GM21786 (cell line): Measurements from ENCODE around the gene RBM19.

Source experiments
- ATAC-seq: cut with Tn5 transposase; IDR thresholded peaks from one replicate; pipeline ENCODE4 v1.9.1; 2021; ENCODE audit not compliant: unreplicated experiment

The RBM19 gene

DNA sequence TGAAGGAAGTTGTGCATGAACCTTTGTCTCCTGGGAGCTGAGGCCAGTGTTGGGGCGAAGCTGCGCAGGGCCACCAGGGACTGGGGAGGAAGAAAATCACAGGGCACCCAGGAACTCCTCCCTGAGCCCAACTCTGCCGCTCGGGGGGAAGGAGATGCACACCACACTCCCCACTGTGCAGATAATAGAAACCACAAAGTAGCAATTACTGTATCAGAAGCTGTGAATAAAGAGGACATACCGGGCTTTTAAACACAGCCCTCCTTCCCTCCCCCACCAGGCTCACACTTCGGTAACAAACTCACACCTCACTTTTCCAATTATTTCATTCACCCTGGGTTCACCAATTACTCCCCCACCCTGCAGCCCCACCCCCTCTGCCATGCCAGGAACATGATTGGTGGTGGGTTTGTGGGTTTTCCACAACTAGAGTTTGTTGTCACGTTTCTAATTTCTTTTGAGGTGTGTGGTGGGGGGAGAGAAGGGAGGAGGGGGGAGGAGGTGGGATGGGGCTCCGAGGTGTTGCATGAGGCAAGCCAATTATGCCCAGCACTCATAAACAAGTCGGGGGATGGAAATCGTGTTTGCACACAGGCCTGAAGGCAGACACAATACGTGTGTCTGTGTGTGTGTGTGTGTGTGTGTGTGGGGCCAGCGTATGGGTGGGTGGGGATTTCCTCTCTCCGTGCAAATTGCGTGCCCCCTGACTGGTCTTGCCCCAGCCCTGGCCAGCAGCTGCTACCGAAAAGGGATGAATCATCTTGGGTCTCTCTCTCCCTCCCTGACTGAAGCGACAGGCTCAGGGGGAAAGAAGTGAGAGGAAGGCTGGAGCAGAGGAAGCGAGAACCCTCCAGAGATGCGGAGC, 103.3 kb downstream of the RBM19 start:
- no peak for ATAC-seq

- ATAC-seq: no peak
Observed at GRCh38 chr12:113861708-113862312, 104.3 kb downstream of the RBM19 start.

DNA sequence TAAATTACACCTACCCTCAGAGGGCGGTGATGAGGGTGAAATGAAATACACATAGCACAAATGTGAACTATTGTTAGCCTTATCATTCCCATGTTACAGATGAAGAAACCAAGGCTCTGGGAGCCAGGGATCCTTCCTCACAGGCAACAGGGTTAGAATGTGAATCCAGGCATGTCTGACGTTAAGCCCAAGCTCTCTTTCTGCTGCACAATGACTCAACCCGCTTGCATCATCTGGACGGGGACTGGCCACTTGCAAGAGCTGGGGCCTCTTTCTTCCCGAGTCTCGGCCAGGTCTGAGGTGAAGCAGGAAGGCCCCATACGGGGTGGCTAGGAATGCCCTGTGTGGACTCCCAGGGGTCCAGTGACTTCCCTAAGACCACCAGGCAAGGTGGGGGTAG, 105.2 kb downstream of the RBM19 start:
- ATAC-seq: no peak

DNA sequence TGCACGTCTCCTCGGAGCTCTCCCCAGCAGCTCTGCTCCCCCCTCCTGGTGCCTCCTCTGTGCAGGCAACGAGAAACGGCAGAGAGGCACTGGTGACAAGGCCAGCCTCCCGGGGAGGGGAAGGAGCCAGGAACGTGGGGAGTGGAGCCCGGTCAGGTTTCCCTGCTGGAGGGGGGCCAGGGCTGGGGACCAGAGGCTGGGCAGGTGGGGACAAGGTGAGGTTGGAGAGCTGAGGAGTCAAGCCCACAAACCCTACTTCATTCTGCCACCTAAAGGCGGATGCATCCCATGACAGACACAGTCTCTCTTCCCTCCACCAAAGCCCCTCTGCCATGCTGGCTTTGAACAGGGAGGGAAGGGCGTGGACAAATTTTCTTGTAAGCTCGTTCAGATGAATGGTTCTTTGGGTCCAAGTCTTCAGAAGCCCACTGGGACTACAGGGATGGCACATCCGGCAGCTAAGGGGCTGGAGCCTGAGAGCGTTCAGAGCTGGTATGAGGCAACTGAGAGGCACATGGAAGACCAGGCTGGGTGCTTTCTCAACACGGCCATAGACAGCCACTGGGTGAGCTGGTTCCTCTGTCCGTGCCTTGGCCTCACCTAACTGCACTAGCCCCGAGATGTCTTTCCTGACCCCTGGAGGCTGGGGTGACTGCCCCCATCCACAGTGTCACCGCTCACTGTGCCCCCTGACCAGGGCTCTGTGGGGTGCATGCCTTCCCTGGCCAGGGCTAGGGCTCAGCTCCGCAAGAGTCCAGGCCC, 105.9 kb downstream of the RBM19 start:
- ATAC-seq: no peak

DNA sequence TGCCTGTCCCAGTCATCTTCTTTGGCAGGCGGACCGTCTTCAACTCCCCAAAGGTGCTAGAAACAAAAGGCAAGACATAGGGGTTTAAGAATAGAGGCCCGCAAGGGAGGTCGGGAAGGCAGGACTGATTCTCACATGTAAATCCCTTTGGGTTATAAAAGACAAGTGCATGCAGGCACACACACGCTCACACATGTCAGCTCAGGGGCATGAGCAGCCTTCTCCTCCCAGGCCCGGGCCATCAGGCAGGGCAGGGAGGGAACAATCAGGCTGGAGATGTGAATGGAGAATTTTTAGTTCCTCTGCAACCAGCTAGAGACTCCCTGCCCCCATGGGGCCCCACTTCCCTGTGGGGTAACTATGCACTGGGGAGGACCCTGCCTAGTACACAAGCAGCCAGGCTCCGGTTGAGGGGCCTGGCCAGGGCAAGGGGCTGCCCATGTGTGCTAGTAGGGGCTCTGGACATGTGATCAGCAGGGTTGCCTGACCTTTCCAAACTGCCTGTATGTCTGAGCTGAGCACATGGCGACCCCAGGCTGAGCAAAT, 107.2 kb downstream of the RBM19 start:
- no peak for ATAC-seq

- no peak for ATAC-seq
Observed at GRCh38 chr12:113857371-113857770, 108.8 kb downstream of the RBM19 start.

- no peak for ATAC-seq
Observed at GRCh38 chr12:113855998-113856397, 110.1 kb downstream of the RBM19 start.

- no peak for ATAC-seq
Observed at GRCh38 chr12:113854385-113855142, 111.6 kb downstream of the RBM19 start.

GRCh38 chr12:113853491-113853890, 112.6 kb downstream of the RBM19 start:
- no peak for ATAC-seq

- no peak for ATAC-seq
Observed at GRCh38 chr12:113852695-113853490, 113.2 kb downstream of the RBM19 start.

GRCh38 chr12:113852264-113852663, 113.9 kb downstream of the RBM19 start:
- no peak for ATAC-seq

DNA sequence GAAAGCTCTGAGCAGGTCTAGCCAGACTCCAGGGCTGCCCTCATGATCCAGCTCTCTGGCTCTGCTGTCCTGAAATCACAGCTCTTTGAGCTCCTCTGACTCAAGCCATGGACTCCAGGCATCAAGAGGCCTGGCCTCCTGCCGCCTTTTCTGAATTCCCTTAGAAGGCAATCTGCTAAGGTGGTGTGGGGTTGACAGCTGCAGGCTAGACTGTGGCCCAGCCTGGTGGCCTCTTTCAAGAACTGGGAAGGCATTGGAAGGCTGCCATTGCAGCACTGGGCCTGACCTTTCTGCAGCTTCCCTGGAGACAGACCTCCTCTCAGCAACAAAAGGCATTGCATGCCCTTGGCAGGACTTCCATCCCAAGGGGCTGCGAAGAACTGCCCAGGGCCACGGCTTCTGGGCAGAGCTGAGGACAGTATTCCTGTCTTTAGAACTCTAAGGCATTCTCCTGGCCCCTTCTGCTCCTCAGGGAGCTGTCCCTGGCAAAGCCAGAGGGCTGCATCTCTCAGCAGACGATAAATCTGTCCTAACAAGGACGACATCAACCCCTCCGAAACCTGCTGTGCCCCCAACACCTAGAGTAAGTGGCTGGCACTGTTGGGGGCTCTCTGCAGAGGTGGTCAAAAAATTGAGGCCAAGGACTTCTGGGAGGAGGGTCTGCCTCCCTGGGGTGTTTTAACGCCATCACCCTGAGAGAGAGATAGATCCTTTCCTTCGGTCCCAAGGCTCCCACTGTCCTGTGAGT, 115.6 kb downstream of the RBM19 start:
- ATAC-seq: no peak

GRCh38 chr12:113847856-113848255, 118.3 kb downstream of the RBM19 start:
- no peak for ATAC-seq

DNA sequence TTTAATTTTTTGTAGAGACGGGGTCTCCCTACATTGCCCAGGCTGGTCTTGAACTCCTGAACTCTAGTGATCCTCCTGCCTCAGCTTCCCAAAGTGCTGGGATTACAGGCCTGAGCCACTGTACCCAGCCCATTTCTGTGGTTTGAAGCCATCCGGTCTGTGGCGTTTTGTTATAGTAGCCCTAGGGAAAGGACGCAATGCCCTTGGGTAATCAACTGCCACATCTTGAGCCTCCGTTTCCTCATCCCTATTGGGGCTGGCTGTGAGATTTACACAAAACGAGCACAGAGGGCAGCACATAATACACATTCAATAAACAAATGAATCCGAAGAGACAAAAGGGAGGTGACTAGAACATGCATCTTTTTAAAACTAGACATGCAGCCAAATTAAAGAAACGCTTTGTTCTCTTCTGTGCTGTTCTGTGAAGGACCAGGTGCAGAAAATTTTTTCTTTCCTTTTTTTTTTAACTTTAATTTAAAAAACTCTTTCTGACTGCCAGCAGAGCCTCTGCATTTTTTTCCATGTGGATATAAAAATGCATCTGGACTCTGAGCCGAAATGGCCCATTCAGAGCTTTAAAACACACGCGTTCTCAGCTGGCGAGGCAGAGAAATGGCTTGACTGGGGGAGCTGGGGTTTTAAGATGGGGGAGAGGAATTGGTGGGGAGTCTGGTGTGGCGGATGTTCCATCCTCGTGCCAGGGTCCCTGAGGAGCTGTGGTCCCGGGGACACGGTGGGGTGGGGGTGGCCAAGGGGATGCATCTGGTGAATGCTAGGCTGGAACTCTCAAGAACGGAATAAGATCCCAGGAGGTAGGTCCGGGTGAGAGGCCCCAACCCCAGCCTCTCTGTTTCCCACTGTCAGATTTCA, 119.0 kb downstream of the RBM19 start:
- ATAC-seq: no peak

DNA sequence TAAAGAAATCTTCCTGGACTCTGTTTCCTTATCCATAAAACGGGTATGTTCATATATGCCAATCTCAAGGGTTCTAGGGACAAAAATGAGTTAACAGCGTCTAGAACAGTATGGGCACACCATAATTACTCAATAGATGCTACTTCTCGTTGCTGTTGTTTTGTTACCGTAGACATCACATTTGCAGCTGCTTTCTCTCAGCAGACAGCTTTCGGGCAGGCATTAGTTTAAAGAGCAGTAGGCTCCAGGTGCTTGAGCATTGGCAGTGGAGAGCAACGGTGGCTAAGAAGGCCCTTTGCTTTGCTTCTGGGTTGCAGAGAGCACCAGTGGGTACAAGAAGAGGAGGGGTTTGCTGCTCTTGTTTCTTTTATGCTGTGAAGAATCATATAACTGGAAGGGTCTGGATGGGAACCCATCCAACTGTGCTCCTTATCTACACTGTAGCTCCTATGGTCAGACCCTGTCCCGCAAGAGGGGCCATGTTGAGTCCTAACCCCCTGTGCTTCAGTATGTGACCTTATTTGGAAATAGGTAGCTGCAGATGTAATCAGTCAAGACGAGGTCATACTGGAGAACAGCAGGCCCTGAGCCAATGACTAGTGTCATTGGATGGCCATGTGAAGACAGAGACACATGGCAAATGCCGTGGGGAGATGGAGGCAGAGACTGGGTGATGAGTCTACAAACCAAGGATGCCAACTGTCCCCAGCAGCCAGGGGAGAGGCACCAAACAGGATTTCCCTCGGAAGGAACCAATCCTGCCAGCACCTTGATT, 120.0 kb downstream of the RBM19 start:
- ATAC-seq: no peak

GRCh38 chr12:113844495-113845210, 121.5 kb downstream of the RBM19 start:
- ATAC-seq: no peak

- no peak for ATAC-seq
Observed at GRCh38 chr12:113842699-113843098, 123.4 kb downstream of the RBM19 start.
